Smooth muscle cell (in vitro differentiated cells): ENCODE measurements around the gene LRFN2. TPM values are rescaled to one million over a fixed set of nuclear protein-coding genes. Genes with fewer than 3 reads are reported as not detected.

ENCODE experiments used
- DNase-seq: peaks from one replicate; lab custom pipeline; 2025; ENCODE audit not compliant: unreplicated experiment; lab: John Stamatoyannopoulos, UW
- H2AFZ ChIP-seq: fragments of 200-600 bp; sonication (generic); 2 replicates; pipeline ENCODE4 v1.6.0; 2016; ENCODE audit warnings: antibody characterized with exemption, low read depth, mild to moderate bottlenecking
- H3F3A ChIP-seq: fragments of 200-600 bp; sonication (generic); 2 replicates; pipeline ENCODE4 v1.6.0; 2017; ENCODE audit warnings: antibody characterized with exemption, low read depth
- H3K27ac ChIP-seq: fragments of 200-600 bp; sonication (generic); 2 replicates; pipeline ENCODE4 v1.5.1; 2016; ENCODE audit warnings: low read depth, mild to moderate bottlenecking
- H3K27me3 ChIP-seq: fragments of 200-600 bp; sonication (generic); 2 replicates; pipeline ENCODE4 v1.6.1; 2016; ENCODE audit warnings: low read depth, mild to moderate bottlenecking
- H3K36me3 ChIP-seq: fragments of 200-600 bp; sonication (generic); 2 replicates; pipeline ENCODE4 v1.5.1; 2016; ENCODE audit warnings: low read depth
- H3K4me1 ChIP-seq: fragments of 200-600 bp; sonication (generic); 2 replicates; pipeline ENCODE4 v1.5.1; 2016; ENCODE audit warnings: low read depth
- H3K4me2 ChIP-seq: fragments of 200-600 bp; sonication (generic); 2 replicates; pipeline ENCODE4 v1.6.0; 2016; ENCODE audit warnings: mild to moderate bottlenecking
- H3K4me3 ChIP-seq: fragments of 200-600 bp; sonication (generic); 2 replicates; pipeline ENCODE4 v1.5.1; 2016; ENCODE audit warnings: mild to moderate bottlenecking
- H3K79me2 ChIP-seq: fragments of 200-600 bp; sonication (generic); 2 replicates; pipeline ENCODE4 v1.6.0; 2016; ENCODE audit warnings: low read depth, mild to moderate bottlenecking
- H3K9ac ChIP-seq: fragments of 200-600 bp; sonication (generic); 2 replicates; pipeline ENCODE4 v1.6.0; 2016; ENCODE audit warnings: low read depth
- H3K9me3 ChIP-seq: fragments of 200-600 bp; sonication (generic); replicated peaks from 2 replicates; pipeline ENCODE4 v1.5.1; 2016; ENCODE audit warnings: low read depth
- H4K20me1 ChIP-seq: fragments of 200-600 bp; sonication (generic); 2 replicates; pipeline ENCODE4 v1.6.0; 2016; ENCODE audit warnings: low read depth
- WGBS: methylation state at CpG from one replicate; pipeline ENCODE4 v1.1.7; 2016; ENCODE audit warnings: low lambda C conversion rate; 5-methylcytosine and 5-hydroxymethylcytosine counted together
- polyA plus RNA-seq: library from polyadenylated mRNA; unstranded; fragments of >200 nt; fragmentation: Nextera tagmentation; extraction: Ambion mirVana; gene quantifications from 2 replicates; pipeline ENCODE4 v1.2.1, GENCODE V29; 2016
- total RNA-seq: library from RNA; depleted of rRNA; stranded (reverse); fragments of >200 nt; gene quantifications from 2 replicates; pipeline ENCODE4 v1.2.3, GENCODE V29; 2014
- TF ChIP-seq, protein P1 (sequence below): fragments of 200-600 bp; sonication (generic); IDR thresholded peaks from 2 replicates; pipeline ENCODE4 v1.5.1; 2017; ENCODE audit warnings: borderline replicate concordance, mild to moderate bottlenecking, antibody characterized with exemption; ENCODE audit not compliant: insufficient read depth, poor library complexity, severe bottlenecking

LRFN2 gene
- total and polyA plus RNA-seq, 2 experiments from 2014 or later, result 0.04 to 0.57 TPM

DNA sequence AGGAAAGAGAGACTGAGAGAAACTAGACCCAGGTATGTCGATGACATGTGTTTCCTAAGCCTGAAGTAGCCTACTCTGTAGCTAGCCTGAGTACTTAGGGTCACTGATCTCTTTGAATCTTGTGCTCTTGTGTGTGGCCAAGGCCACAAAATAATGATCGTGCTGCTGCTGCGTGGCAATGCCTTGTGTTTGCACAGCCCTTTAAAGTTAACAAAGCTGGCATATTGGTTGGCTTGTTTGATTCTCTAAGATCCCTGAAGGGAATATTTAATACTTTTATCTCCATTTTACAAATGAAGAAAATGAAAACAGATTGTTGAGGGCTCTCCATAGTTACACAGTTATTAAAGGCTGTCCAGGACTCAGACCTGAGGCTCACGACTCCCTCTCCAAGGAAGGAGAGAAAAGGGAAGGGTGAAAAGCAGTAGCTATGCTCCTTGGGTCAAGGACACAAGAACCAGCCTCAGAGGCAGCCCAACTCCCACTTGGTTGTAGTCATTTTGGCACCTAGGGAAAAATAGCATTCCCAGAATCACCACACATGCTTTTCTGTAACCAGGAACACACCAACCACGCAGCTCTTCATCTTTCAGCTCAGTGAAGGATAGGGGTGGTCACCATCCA lies 130.7 kb downstream of the LRFN2 start:
- TF ChIP-seq, protein P1, sequence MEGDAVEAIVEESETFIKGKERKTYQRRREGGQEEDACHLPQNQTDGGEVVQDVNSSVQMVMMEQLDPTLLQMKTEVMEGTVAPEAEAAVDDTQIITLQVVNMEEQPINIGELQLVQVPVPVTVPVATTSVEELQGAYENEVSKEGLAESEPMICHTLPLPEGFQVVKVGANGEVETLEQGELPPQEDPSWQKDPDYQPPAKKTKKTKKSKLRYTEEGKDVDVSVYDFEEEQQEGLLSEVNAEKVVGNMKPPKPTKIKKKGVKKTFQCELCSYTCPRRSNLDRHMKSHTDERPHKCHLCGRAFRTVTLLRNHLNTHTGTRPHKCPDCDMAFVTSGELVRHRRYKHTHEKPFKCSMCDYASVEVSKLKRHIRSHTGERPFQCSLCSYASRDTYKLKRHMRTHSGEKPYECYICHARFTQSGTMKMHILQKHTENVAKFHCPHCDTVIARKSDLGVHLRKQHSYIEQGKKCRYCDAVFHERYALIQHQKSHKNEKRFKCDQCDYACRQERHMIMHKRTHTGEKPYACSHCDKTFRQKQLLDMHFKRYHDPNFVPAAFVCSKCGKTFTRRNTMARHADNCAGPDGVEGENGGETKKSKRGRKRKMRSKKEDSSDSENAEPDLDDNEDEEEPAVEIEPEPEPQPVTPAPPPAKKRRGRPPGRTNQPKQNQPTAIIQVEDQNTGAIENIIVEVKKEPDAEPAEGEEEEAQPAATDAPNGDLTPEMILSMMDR, result no peak
- DNase-seq, result no peak
- H3K9me3 ChIP-seq, result no peaks in the 10 kb centered on the region

DNA sequence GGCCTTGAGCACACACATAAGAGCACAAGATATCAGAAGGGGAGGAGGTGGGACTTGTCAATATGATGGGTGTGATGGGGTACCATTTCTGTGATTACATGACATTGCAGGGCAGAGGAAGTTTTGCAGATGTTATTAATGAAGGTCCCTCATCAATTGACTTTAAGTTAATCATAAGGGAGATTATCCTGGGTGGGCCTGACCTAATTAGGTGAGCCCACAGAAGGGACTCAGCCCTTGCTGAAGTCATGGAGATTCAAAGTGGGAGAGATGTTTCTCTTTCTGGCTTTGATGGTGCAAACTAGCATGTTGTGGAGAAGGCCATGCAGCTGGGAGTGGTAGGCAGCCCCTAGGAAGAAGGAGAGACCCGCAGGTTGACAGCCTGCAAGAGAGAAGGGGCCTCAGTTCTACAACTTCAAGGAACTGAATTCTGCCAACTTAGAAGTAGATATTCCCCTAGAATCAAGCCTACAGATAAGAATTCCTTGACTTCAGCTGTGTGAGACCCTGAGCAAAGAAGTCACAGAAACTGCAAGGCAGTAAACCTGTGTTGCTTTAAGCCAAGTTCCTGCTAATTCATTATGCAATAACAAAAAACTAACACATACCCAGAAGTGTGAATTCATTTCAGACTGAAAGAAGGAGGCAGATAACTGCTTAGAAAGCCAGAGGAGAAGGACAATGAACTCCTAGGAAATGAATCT lies 131.3 kb downstream of the LRFN2 start:
- H3K27ac ChIP-seq, result no peak overlapping the region
- H3K4me3 ChIP-seq, result no peak overlapping the region
- DNase-seq, result no peak
- peaks cover 38% of the 10 kb centered on the region for H3K27me3 ChIP-seq
- no peaks in the 10 kb centered on the region for H4K20me1 ChIP-seq
- H3K4me1 ChIP-seq, result no peaks in the 10 kb centered on the region
- H3K4me2 ChIP-seq, result no peak overlapping the region
- no peaks in the 10 kb centered on the region for H3K36me3 ChIP-seq
- H3K9ac ChIP-seq, result no peak overlapping the region
- TF ChIP-seq, protein P1, result no peak
- H2AFZ ChIP-seq, result no peak overlapping the region
- H3K9me3 ChIP-seq, result no peaks in the 10 kb centered on the region
- H3K79me2 ChIP-seq, result no peaks in the 10 kb centered on the region
- WGBS, result 86% methylated on average over 1 of the region's 1 CpG
- no peaks in the 10 kb centered on the region for H3F3A ChIP-seq

More for the DNA sequence above, 130.7 kb downstream of the LRFN2 start:
- no peak overlapping the region for H3K4me3 ChIP-seq
- no peaks in the 10 kb centered on the region for H3K79me2 ChIP-seq
- no peak overlapping the region for H2AFZ ChIP-seq
- H3K27me3 ChIP-seq, result peaks cover 32% of the 10 kb centered on the region
- no peaks in the 10 kb centered on the region for H3F3A ChIP-seq
- WGBS, result 95% methylated on average over 5 of the region's 5 CpGs
- H4K20me1 ChIP-seq, result no peaks in the 10 kb centered on the region
- no peak overlapping the region for H3K27ac ChIP-seq
- H3K36me3 ChIP-seq, result no peaks in the 10 kb centered on the region
- no peak overlapping the region for H3K9ac ChIP-seq
- no peaks in the 10 kb centered on the region for H3K4me1 ChIP-seq
- H3K4me2 ChIP-seq, result no peak overlapping the region

DNA sequence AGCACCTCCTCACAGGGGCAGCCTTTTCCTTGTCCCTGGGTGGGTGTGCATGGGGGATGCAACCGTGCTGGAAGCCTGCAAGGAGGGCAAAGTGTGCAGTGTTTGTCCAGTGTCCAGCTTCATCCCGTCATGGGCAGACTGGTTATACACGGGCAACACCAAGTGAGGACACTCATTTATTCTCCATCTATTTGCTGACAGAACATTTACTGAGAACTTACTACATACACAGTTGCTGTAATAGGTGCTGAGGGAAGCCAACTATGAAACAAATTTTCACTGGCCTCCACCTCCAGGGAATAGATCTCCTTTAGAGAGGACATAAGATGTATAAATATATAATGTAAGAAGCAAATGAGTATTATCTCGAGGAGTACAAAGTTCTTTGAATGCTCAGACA lies 136.7 kb downstream of the LRFN2 start:
- DNase-seq, result no peak

More for the DNA sequence above, 136.7 kb downstream of the LRFN2 start:
- Histone ChIP-seq H3K36me3 (no peaks in the 10 kb centered on the region), H4K20me1 (no peaks in the 10 kb centered on the region), H3K4me1 (no peaks in the 10 kb centered on the region), H3K79me2 (no peaks in the 10 kb centered on the region), H2AFZ (no peak overlapping the region), H3K4me2 (no peak overlapping the region), H3K9ac (no peak overlapping the region), H3K4me3 (no peak overlapping the region), H3K27ac (no peak overlapping the region), H3K27me3 (peaks cover 36% of the 10 kb centered on the region), H3F3A (no peaks in the 10 kb centered on the region), H3K9me3 (no peaks in the 10 kb centered on the region)
- 79% methylated on average over 4 of the region's 4 CpGs for WGBS
- TF ChIP-seq, protein P1, result no peak
